Measurements from ENCODE around the gene NIF3L1. TPM values are rescaled to one million over a fixed set of nuclear protein-coding genes. Genes with fewer than 3 reads are reported as not detected.
"Not testable (repeated sequence)": the region's sequence is repeated elsewhere in the genome, so short reads cannot be mapped to it uniquely, and the experiment has no call there.

Gene NIF3L1
- total RNA-seq, 1 donor from 2014 or later: 15.3 TPM

- intact Hi-C loops (cut with DNase I): no loop called here
- peak; percentile 99 for DNase-seq
- ATAC-seq (ENCODE audit: poor library complexity): peak; percentile 95
These were observed 24.8 kb upstream of the NIF3L1 start, which contains the start of gene CLK1 for GRCh38 chr2:200864176-200865034. TSS of gene CLK1 (minus strand) at chr2:200864658. CDS start at chr2:200861862, 2,796 bp downstream.

GRCh38 chr2:200869014-200869413 lies 20.2 kb upstream of the NIF3L1 start:
- intact Hi-C loops (cut with DNase I): no loop called here
- DNase-seq (no peak), ATAC-seq (ENCODE audit: poor library complexity) (no peak)

GRCh38 chr2:200871151-200871550 lies 18.0 kb upstream of the NIF3L1 start:
- ATAC-seq (ENCODE audit: poor library complexity): no peak
- intact Hi-C loops (cut with DNase I): no loop called here
- DNase-seq: no peak

GRCh38 chr2:200873560-200873959 lies 15.6 kb upstream of the NIF3L1 start:
- no peak for DNase-seq
- intact Hi-C loops (cut with DNase I): no loop called here
- no peak for ATAC-seq (ENCODE audit: poor library complexity)

GRCh38 chr2:200877443-200877842 lies 11.7 kb upstream of the NIF3L1 start:
- intact Hi-C loops (cut with DNase I): no loop called here
- ATAC-seq (ENCODE audit: poor library complexity): peak; percentile 70
- DNase-seq: no peak

GRCh38 chr2:200878289-200878880 lies 10.8 kb upstream of the NIF3L1 start:
- no peak for DNase-seq
- no peak for ATAC-seq (ENCODE audit: poor library complexity)
- intact Hi-C loops (cut with DNase I): no loop called here

- intact Hi-C loops (cut with DNase I); DNase-seq; ATAC-seq (ENCODE audit: poor library complexity): not testable (repeated sequence)
These were observed 7.4 kb upstream of the NIF3L1 start for GRCh38 chr2:200881715-200882249.

- DNase-seq (no peak), ATAC-seq (ENCODE audit: poor library complexity) (no peak)
- intact Hi-C loops (cut with DNase I): no loop called here
These were observed 10.3 kb downstream of the NIF3L1 start for GRCh38 chr2:200899482-200899881.

- intact Hi-C loops (cut with DNase I): loop anchor here (5.0 kb wide), 1 partner anchor 171 kb away; the partner anchor contains the start of genes HYCC2 and NDUFB3
- ATAC-seq (ENCODE audit: poor library complexity) (peak; percentile 77), DNase-seq (no peak)
These were observed 12.4 kb downstream of the NIF3L1 start for GRCh38 chr2:200901459-200902072.

- intact Hi-C loops (cut with DNase I): loop anchor here (5.0 kb wide), 1 partner anchor 272 kb away; no protein-coding TSS in a partner anchor
- DNase-seq (peak; percentile 80), ATAC-seq (ENCODE audit: poor library complexity) (peak; percentile 88)
These were observed 16.6 kb downstream of the NIF3L1 start for GRCh38 chr2:200905618-200906296.

- DNase-seq: no peak
- no peak for ATAC-seq (ENCODE audit: poor library complexity)
- intact Hi-C loops (cut with DNase I): loop anchor here (5.0 to 10.0 kb wide), 3 partner anchors 167 to 485 kb away; no protein-coding TSS in a partner anchor
These were observed 20.8 kb downstream of the NIF3L1 start for GRCh38 chr2:200909958-200910357.

GRCh38 chr2:200913654-200914053 lies 24.5 kb downstream of the NIF3L1 start:
- ATAC-seq (ENCODE audit: poor library complexity): no peak
- intact Hi-C loops (cut with DNase I): loop anchor here (5.0 to 10.0 kb wide), 2 partner anchors 164 to 481 kb away; no protein-coding TSS in a partner anchor
- DNase-seq: no peak

- DNase-seq (no peak), ATAC-seq (ENCODE audit: poor library complexity) (no peak)
- intact Hi-C loops (cut with DNase I): no loop called here
These were observed 33.3 kb downstream of the NIF3L1 start for GRCh38 chr2:200922439-200922838.

- ATAC-seq (ENCODE audit: poor library complexity) (no peak), DNase-seq (no peak)
- intact Hi-C loops (cut with DNase I): no loop called here
These were observed 40.4 kb downstream of the NIF3L1 start for GRCh38 chr2:200929334-200930249.

- intact Hi-C loops (cut with DNase I): no loop called here
- DNase-seq (no peak), ATAC-seq (ENCODE audit: poor library complexity) (no peak)
These were observed 41.9 kb downstream of the NIF3L1 start for GRCh38 chr2:200930947-200931626.

GRCh38 chr2:200939832-200940231 lies 50.7 kb downstream of the NIF3L1 start:
- intact Hi-C loops (cut with DNase I): no loop called here
- ATAC-seq (ENCODE audit: poor library complexity): no peak

GRCh38 chr2:200943527-200944105 lies 54.4 kb downstream of the NIF3L1 start:
- intact Hi-C loops (cut with DNase I): no loop called here
- DNase-seq: no peak
- no peak for ATAC-seq (ENCODE audit: poor library complexity)

More at GRCh38 chr2:200939832-200940231, 50.7 kb downstream of the NIF3L1 start:
- no peak for DNase-seq

All from Right ventricle myocardium superior (tissue), 1 donor.